GM21717 (cell line): ENCODE measurements around the gene RAE1.
"Not testable (repeated sequence)": the region's sequence is repeated elsewhere in the genome, so short reads cannot be mapped to it uniquely, and the experiment has no call there.

Experiments
- ATAC-seq: cut with Tn5 transposase; IDR thresholded peaks from one replicate; pipeline ENCODE4 v1.9.1; 2021; ENCODE audit warnings: mild to moderate bottlenecking, moderate library complexity; ENCODE audit not compliant: unreplicated experiment

RAE1 gene

DNA sequence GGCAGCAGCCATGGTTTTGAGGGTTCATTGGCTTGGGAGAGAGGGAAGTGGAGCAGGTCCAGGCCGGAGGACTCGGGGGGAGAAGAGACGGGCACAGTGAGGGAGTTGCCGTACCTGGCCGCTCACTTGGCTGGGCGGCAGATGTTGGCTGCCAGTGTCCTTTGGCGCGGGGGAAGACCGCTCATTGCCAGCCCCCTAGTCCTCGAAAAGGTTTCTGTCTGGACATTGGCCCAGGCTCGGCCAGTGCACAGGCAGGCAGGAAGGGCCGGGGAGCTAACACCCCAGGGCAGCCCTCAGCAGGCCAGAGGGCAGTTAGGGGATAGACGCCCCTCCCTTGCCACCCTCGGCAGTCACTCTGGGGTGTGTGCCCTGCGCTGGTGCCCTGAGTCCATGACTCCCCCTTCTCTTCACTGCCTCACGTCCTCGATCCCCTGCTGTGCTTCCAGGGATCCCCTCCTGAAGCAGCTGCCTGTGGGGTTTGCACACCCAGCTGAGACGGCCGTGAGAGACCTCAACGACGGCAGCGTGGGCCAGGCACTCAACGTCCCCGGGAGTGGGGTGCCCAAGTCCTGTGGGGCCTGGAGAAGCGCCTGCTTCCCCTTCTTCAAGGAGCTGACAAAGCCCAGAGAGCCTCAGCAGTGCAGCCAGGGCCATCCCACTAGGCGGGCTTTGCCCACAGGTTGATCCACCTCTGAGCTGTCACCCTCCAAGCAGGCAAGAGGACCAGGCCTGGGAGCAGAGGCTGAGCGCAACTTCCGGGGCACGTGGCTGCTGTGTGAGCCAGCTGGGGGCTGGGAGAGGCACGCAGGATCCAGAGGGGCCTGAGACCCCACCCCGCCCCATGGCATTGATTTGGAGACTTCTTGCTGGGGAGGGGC, 60.6 kb downstream of the RAE1 start:
- ATAC-seq: no peak

DNA sequence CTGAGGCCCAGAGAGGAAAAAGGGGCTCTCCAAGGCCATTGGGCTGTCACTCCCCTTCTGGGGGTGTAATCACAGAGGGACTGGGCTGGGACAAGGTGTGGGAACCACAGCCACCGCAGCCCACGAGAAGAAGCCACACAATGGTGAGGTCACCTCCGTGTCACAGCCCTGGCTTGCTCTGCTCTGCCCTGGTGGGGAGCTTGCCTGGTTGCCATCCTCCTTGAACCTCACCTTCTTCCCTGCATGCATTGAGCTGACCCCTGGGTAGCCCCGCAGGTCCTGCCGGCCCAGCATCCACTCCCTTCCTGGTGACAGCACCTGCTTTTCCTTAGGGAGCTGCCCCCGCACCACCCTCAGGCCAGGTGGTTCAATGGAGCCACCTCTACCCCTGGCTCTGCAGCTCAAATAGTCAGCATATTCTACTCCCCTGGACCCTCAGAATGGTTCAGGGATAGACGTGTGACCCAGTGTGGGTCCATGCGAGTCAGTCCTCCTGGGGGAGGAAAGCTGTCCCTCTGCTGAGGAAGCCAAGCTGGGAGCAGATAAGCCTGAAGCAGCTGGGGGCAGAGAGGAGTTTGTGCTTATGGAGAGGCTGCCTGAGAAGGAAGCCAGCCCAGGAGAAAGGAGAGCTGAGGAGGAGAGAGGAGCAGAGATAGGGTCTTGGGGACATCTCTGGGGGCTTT, 61.4 kb downstream of the RAE1 start:
- ATAC-seq: no peak

DNA sequence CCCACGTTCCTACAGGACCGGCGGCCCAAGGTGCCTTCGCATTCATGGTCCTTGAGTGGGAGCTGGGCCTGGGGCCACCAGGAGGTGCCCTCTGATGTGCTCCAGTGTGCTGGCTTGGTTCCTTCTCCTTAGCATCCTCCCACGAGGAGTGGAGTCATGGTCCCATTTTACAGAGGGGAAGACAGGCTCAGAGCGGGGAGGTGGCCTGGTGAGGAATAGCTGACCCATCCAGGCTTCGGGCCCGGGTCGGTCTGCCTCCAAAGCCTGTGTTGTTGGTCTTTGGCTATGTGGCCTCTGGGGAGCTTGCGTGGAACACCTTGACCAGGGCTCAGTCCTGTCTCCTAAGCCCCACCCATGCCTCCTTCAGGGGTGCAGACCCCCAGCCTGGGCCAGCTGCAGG, 62.9 kb downstream of the RAE1 start:
- ATAC-seq: no peak

DNA sequence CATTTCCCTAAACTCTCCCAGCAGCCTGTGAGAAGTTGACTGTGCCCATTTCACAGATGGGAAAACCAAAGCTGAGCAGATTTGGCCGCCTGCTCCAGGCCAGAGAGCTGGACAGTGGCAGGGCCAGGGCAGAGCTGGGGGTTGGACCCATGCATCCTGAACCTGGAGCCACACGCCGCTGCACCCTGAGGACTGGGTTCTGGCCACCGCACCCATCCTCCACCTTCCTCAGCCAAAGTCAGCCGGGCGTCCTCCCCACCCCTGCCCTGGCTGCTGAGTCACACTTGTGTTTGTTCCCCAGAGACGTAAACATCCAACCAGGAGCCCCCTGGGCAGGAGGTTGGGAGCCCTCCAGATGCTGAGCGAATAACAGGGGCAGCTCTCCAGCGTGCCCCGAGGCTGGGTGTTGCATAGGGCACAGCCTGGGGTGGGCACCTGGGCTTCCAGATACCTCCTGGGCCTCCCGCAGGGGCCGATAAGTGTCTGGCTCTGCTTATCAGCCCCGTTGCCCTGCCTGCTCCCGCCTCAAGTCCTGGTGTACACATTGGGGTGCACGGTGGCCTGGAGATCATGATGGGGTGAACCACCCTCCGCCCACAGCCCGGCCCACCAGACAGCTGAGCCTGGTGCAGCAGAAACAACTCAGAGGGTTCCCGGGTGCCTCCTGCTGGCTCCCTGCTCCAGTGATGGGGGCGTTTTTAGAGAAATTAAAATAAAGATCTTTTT, 64.0 kb downstream of the RAE1 start:
- ATAC-seq: no peak

DNA sequence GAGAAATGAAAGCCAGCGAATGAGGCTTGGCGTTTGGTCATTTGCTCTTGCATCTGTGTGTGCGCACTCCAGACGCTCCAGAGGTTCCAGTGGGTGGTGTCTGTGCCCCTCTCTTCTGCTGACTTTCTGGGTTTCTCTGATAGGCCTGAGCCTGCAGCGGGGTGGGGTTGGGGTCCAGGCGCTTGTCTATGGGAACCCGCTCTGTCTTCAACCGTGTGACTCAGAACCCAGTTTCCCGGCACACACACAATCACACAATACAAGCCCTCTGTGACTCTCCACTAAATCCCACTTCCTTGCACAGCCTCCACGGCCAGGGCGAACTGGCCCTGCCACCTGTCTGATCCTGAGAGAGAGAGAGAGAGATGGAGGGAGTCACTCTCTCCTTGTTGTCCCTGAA, 64.7 kb downstream of the RAE1 start:
- ATAC-seq: no peak

DNA sequence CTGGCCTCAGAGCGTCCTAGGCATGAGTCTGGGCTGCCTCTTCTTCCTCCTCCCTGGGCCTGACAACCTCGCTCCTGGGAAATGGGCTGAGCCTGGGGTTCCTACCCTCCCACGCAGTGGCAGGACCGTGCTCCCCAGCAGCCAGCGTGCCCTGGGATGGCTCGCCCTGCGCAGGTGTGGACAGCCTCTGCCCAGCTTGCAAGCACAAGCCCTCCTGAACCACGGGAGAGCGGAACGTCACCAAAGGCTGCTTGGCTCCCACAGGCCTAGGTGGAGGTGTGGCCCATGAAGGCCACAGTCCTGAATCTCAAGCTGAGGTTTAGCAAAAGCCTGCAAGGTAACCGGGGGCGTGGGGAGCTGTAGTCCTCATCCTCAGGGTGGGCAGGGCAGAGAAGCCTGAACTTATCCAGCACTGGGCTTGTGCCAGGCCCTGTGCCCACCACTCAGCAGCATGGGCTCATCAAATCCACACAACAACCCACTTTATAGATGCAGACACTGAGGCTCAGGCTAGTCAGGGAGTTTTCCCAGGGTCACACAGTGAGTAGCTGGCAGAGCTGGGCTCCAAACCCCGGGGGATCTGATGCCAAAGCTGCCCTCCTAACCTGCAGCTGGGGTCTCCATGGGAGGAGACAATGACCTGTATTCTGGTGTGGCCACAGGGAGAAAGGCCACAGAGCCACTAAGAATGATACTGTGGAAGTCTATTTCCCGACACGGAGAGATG, 65.4 kb downstream of the RAE1 start:
- ATAC-seq: no peak

DNA sequence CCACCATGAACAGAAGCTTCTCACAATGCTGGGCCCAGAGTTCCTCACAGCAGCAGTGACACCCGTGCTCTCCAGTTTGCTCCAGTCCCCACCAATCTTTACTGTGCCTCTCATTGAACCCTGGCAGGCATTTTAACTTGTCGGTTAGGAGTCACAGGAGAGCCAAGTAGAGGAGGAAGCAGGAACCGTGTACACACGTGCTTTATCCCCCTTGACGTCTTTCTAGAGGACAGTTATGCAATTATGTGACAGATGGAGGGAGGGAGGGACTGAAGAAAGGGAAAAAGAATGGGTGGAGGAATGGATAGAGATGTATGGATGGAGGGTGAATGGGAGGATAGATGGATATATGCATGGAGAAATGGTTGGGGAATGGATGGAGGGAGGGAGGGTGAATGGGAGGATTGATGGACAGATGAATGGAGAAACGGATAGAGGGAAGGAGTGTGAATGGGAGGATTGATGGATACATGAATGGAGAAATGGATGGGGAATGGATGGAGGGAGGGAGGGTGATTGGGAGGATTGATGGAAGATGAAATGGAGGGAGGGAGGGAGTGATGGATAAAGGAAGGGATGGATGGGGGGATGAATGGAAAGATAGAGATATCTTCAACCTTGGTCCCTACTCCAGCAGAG, 66.1 kb downstream of the RAE1 start:
- no peak for ATAC-seq

DNA sequence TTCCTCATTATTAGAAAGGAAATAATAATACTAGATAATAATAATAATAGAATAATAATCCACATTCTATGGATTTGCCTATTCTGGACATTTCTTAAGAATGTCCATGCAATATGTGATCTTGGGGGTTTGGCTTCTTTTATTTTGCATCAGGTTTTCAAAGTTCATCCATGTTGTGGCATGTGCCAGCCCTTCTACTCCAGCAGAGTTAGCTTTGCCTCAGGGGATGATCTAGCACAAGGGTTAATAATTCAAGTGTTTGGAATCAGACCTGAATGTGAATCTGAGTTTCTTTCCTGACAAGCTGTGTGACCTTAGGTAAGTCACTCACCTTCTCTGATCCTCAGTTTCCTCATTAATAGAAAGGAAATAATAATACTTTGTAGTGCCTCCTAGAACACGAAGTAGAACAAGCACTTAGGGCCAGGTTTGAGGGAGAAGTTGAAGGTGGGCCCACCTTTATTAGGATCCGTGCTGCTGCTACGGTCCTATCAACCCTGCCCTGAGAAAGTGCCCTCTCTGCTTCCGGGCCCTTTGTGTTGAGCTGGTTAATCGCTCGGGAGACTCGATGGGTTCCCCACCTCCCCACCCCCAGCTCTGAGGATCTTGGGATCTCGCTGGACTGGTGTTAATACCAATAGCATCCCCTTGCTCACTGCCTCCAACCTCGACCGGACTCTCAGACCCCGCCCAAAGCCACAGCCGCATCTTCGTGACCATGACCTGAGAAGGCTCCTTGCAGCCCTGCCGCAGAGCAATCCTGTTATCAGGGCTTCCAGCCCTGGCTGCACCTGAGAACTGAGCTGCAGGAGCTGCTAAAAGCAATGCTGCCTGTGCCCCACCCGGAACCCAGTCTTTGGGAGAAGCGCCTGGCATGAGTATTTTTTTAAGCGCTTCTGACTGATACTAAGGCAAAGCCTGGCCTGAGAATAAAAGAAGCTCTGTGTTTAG, 67.0 kb downstream of the RAE1 start:
- no peak for ATAC-seq

DNA sequence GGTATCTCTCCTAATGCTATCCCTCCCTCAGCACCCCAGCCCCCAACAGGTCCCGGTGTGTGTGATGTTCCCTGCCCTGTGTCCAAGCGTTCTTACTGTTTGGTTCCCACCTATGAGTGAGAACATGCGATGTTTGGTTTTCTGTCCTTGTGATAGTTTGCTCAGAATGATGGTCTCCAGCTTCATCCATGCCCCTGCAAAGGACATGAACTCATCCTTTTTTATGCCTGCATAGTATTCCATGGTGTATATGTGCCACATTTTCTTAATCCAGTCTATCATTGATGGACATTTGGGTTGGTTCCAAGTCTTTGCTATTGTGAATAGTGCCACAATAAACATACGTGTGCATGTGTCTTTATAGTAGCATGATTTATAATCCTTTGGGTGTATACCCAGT, 68.4 kb downstream of the RAE1 start:
- not testable (repeated sequence) for ATAC-seq

DNA sequence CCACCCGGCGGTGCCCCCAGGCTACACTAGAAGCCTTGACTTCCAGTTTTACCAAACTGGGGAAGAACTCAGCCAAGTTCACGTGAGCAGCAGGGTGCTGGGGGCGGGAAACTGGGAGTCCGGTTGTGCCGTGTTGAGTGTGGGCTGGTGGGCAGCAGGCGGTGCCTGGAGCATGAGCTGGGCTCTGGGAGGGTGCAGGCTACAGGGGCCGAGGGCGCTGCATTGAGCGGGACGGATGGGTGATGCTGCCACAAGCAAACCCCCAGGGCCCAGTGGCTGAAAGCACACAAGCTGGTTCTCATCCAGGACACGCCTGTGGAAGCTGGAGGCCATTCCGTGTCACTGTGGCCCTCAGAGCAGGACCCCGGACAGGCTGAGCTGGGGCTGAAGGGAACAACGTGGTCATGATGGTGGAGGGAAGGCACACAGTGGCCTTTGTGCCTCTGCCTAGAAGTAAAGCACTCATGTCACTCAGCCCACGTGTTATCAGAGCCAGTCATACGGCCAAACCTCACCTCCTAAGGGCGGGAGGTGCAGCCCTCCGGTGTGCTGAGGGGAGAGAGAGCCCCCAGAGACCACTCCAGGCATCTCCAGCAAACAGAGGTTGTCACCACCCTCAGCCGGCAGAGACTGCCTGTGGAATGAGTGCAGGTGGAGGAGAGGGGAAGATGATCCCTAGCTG, 69.7 kb downstream of the RAE1 start:
- no peak for ATAC-seq

DNA sequence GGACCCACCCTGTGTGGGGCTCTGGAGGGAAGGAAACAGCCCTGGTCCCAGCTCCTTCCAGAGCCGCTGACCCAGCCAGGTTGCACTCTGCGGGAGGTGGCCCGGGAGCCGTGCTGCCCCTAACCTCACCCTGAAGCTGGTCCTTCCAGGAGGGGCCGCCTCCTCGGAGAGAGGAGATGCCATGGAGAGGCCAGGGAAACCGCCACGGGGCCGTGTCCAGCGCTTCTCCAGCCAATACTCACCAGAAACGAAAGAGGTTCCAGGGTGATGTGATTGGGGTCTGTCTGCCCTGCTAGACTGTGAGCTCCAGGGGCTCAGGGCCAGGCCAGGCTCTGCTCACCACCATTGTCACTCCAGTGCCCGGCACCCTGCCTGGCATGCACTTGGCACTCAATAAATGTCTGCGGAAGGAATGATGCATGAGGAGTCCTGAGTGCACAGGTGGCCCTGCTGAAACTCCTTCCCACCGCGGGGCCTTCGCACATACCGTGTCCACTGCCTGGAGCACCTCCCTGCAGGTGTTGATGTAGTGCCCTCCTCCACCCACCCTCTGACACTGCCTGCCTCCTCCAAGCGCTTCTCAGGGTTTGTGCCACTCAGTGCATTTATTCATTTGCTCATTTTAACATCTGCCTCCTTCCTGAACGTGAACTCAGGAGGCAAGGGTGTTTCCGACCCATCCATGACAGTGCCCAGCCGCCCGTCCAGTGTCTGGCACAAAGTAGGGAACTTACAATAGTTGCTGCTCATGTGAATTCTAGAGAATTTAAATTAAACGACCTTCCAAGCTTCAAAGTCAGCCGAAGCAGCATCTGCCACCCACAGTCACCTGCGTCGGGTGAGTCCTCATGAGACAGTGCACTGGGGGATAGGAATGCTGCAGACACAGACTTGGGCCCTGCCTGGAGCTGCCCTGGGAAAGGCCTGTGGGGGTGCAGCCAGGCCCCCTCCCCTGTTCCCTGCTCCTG, 70.5 kb downstream of the RAE1 start:
- no peak for ATAC-seq

DNA sequence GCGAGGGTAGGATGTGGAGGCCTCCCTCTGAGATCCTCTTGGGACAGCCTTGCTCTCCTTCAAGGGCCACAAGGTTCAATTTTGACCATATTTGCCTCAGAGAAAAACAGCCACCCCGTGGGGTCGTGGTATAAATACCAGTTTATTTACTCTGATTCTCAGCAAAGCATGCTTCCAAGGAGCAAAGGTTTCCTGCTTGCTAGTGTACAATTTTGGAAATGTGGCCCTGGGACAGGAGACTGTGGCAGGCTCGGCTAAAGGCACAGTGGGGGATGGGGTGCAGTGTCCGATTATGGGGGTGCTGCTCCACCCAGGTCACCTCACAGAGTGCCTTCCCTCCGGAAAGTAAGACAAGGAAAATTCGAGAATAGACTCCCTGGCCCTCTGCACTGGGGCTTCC, 71.2 kb downstream of the RAE1 start:
- no peak for ATAC-seq

DNA sequence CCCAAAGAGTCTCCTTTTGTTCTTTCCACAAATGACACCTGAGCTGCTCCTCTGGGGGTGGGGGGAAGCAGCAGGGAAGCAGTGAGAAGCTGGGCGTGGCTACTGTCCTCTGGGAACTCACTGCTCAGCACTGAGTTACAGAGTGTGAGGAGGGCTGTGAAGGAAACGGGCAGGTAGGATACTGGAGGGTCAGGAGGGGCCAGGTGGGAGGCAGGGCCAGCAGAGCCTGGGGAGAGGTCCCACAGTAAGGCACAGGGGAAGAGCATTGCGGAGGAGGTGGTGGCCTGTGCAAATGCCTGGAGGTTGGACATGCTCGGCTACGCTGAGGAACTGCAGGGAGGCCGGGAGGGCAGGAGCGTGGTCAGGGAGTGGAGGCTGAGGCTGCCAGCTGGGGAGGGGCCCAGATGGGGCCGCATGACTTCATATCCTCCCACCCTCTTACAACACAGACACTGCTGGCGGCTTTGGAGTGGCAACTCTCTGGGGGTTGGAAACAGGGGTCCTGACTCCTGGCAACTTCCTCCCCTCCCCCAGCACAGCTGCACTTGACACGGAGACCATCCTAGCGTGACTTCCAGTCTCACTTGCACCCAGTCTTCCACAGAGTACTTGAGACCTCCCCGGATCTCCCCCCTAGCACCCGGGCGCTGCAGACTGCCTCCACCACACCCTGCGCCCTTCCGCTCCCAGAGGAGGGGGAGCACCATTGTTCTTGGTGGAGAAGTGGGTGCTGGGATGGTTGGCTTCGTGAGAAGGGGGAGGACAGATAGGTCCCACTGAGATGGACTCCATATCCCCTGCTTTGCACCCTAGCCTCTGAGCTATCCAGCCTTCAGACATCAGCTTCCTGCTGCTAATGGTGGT, 74.3 kb downstream of the RAE1 start:
- ATAC-seq: no peak

DNA sequence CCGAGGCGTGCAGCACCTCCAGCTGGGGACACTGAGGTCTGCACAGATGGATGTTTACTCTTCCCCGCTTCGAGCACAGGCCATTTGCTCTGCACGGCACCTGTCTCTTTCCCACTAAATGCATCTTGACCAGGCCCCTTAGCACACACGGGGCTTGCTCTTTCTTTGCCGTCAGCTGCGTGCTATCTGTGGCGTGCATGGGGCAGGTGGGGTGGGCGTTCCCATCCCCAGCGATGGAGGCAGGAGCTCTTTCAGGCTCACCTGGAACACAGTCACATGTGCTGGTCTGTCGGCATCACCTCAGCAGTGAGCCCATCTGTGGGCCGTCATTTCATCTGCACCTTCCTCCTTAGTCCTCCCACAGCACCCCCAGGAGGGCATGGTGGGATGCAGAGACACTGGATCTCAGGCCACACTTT, 75.2 kb downstream of the RAE1 start:
- ATAC-seq: no peak

DNA sequence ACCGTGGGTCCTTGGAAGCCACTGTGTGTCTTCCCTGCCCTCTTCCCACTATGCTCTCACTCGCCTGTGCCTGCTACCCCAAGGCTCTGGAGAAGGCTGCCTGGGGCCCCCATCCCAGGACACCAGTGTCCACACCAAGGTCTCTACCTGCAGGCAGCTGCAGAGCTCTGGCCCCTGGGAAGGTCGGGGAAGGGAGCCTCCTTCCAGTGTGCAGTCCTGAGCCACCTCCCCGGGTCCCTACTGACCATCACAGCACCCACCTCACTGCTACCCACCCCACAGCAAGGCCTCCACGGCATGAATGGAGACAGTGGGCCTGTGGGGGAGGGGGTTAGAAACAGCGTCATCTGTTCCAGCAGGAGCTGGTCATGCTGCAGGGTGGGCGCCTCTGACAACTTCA, 75.8 kb downstream of the RAE1 start:
- ATAC-seq: no peak

DNA sequence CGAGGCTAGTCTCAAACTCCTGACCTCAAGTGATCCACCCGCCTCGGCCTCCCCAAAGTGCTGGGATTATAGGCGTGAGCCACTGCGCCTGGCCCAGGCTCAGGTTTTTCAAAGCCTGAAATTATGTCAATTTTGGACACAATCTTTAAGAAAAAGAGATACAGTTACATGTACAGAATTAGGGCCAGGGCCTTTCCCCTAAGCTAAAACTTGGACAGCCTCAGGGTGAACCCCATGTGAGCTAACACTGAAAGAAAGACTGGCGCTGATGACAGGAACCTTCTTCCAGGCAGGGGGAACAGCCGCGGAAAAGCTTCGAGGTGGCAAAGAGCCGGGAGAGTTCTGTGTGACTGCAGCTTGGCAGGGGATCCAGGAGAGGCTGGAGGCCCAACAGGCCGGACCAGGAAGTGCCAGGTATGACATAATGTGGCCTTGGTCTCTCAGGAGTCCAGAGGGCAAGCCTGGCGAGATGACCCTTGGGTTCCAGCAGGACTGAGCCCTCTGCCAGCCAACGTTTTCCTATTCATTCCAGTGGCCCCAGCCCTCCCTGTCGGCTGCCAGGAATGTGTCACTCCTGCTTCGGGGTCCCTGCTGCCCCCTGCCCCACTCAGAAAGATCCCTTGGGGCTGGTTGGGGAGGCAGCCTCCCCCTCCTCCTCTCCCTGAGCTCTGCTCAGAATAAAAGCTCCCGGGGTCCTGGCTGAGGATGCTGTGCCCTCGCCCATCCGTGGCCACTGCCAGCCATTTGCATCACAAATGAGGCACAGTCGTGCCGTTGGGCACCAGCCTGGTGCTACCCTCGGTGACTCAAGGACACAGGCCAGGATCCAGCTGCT, 77.5 kb downstream of the RAE1 start:
- ATAC-seq: no peak
